Right lung (tissue), 5 donors: ENCODE results near the gene CHRNA5. TPM values are rescaled to one million over a fixed set of nuclear protein-coding genes. Genes with fewer than 3 reads are reported as not detected.
"Not testable (repeated sequence)": the region's sequence is repeated elsewhere in the genome, so short reads cannot be mapped to it uniquely, and the experiment has no call there.

ENCODE experiments used
- DNase-seq, 2 donors: peaks; one replicate each; pipeline ENCODE4 v3.0.0-alpha.2; 2013
- polyA plus RNA-seq, 5 donors: library from polyadenylated mRNA; unstranded; fragments of 120-200 nt; gene quantifications; one replicate each; pipeline versions ENCODE4 v1.2.1 to v1.2.3, GENCODE V29; 2013; ENCODE audit warnings: inconsistent platforms in 1 of 5, low replicate concordance in 1 of 5; ENCODE audit not compliant: insufficient read length in 5 of 5, insufficient read depth in 1 of 5

The CHRNA5 gene
- polyA plus RNA-seq, 5 donors, result 1.2 to 3.2 (median 2.5) TPM

GRCh38 chr15:78565951-78566774 lies 843 bp downstream of the CHRNA5 start:
- DNase-seq, result peak; percentile 1 to 10

GRCh38 chr15:78567531-78567930 lies 2.2 kb downstream of the CHRNA5 start:
- DNase-seq, result no peak

GRCh38 chr15:78570710-78571109 lies 5.4 kb downstream of the CHRNA5 start:
- DNase-seq, result no peak

- no peak for DNase-seq
Measured at GRCh38 chr15:78571382-78571781, 6.1 kb downstream of the CHRNA5 start.

- no peak for DNase-seq
Measured at GRCh38 chr15:78573416-78573815, 8.1 kb downstream of the CHRNA5 start.

- DNase-seq, result no peak
Measured at GRCh38 chr15:78574944-78575343, 9.6 kb downstream of the CHRNA5 start.

- DNase-seq, result no peak
Measured at GRCh38 chr15:78597583-78597982, 32.3 kb downstream of the CHRNA5 start.

GRCh38 chr15:78598348-78598747 lies 33.0 kb downstream of the CHRNA5 start:
- no peak for DNase-seq

GRCh38 chr15:78599189-78599588 lies 33.9 kb downstream of the CHRNA5 start:
- DNase-seq, result no peak

GRCh38 chr15:78603467-78603866 lies 38.1 kb downstream of the CHRNA5 start:
- no peak for DNase-seq

- DNase-seq, result no peak
Measured at GRCh38 chr15:78604420-78604819, 39.1 kb downstream of the CHRNA5 start.

GRCh38 chr15:78605201-78605600 lies 39.9 kb downstream of the CHRNA5 start:
- no peak for DNase-seq

GRCh38 chr15:78605680-78606079 lies 40.4 kb downstream of the CHRNA5 start:
- no peak for DNase-seq

- not testable (repeated sequence) for DNase-seq
Measured at GRCh38 chr15:78609551-78609950, 44.2 kb downstream of the CHRNA5 start.

- DNase-seq, result no peak
Measured at GRCh38 chr15:78614021-78614420, 48.7 kb downstream of the CHRNA5 start.

- no peak for DNase-seq
Measured at GRCh38 chr15:78615151-78615589, 49.9 kb downstream of the CHRNA5 start.

- DNase-seq, result no peak
Measured at GRCh38 chr15:78616506-78616905, 51.2 kb downstream of the CHRNA5 start.

GRCh38 chr15:78617076-78617475 lies 51.8 kb downstream of the CHRNA5 start:
- DNase-seq, result no peak

GRCh38 chr15:78617516-78617915 lies 52.2 kb downstream of the CHRNA5 start:
- DNase-seq, result no peak

GRCh38 chr15:78618064-78618463 lies 52.7 kb downstream of the CHRNA5 start:
- no peak for DNase-seq

- peak; percentile 50 to 79 for DNase-seq
Measured at GRCh38 chr15:78618490-78618934, 53.2 kb downstream of the CHRNA5 start.

- no peak for DNase-seq
Measured at GRCh38 chr15:78619022-78619950, 54.0 kb downstream of the CHRNA5 start.
